Fibroblast of mammary gland (primary cell): Measurements from ENCODE around the gene LYZ.

Experiments used
- DNase-seq: peaks from one replicate; pipeline ENCODE4 v3.0.0-alpha.2; 2010; ENCODE audit warnings: low read depth
- H3K4me3 ChIP-seq: 2 replicates; pipeline ENCODE4 v1.5.1; 2011; ENCODE audit warnings: low read depth, mild to moderate bottlenecking, low read length, moderate library complexity; ENCODE audit not compliant: control insufficient read depth
- TF ChIP-seq, protein P1 (sequence below): conservative IDR thresholded peaks from 2 replicates; pipeline ENCODE4 v1.5.1; 2011; ENCODE audit warnings: low read depth, low read length, inconsistent platforms; ENCODE audit not compliant: control insufficient read depth, insufficient read depth

Gene LYZ

GRCh38 chr12:69339999-69340398 lies 8.2 kb upstream of the LYZ start:
- no peak overlapping the region for H3K4me3 ChIP-seq
- TF ChIP-seq, protein P1, sequence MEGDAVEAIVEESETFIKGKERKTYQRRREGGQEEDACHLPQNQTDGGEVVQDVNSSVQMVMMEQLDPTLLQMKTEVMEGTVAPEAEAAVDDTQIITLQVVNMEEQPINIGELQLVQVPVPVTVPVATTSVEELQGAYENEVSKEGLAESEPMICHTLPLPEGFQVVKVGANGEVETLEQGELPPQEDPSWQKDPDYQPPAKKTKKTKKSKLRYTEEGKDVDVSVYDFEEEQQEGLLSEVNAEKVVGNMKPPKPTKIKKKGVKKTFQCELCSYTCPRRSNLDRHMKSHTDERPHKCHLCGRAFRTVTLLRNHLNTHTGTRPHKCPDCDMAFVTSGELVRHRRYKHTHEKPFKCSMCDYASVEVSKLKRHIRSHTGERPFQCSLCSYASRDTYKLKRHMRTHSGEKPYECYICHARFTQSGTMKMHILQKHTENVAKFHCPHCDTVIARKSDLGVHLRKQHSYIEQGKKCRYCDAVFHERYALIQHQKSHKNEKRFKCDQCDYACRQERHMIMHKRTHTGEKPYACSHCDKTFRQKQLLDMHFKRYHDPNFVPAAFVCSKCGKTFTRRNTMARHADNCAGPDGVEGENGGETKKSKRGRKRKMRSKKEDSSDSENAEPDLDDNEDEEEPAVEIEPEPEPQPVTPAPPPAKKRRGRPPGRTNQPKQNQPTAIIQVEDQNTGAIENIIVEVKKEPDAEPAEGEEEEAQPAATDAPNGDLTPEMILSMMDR, result no peak
- no peak for DNase-seq

DNA sequence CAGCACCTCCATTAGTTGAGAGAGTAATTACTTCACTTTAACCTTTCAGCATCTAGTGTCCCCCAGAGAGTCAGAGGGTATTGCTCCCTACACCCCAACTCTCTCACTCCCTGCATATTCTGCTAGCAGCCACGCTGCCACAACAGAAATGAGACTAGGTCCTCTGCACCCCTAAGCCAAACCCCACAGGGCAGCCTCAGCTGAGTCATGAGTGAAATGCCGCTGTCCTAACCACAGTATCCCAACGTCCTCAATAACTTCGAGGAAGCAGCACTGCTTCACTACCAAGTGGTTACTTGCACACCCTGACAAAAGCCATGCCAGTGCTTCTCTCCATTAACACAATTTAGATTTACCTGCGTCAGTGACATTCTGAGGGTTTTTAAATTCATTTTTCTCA lies 6.9 kb upstream of the LYZ start:
- no peak for DNase-seq
- TF ChIP-seq, protein P1, result no peak
- no peak overlapping the region for H3K4me3 ChIP-seq

DNA sequence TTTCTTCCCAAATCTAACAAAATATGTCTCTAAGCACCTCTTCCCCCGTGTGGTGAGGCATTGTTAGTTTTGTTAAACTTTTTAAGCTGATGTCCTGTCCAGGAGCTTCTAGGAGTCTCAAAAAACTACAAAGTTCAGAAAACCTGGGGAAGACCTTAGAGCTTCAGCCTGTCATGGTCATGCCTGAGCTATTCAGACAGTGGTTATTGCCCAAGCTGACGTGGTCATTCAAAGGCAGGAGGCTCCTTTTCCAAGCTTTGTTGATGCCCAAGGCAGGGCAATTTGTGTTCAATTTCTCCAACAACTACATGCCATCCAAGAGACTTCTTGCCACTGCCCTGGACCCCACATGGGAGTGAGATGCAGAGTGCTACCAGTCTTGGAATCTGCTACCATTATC lies 5.8 kb upstream of the LYZ start:
- no peak overlapping the region for H3K4me3 ChIP-seq
- TF ChIP-seq, protein P1, result no peak
- no peak for DNase-seq

DNA sequence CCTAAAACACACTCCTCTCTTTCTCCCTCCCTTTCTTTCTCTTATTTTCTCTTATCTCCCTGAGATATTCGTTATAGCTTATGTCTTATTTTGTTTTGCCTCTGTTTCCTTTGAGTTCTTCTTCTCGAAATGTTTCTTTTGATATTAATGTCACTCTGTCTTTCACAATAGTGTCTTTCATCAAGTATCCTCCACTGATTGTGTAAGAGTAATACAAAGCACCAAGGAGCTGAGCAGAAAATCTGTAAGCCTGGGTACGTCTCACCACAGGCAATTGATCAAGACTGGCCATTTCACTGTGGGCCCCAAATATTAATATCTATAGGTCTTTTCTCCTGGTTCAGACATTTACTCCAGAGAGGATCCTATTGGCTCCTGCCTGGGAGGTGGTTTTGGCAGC lies 4.8 kb upstream of the LYZ start:
- no peak for DNase-seq
- TF ChIP-seq, protein P1, result no peak
- H3K4me3 ChIP-seq, result no peak overlapping the region

DNA sequence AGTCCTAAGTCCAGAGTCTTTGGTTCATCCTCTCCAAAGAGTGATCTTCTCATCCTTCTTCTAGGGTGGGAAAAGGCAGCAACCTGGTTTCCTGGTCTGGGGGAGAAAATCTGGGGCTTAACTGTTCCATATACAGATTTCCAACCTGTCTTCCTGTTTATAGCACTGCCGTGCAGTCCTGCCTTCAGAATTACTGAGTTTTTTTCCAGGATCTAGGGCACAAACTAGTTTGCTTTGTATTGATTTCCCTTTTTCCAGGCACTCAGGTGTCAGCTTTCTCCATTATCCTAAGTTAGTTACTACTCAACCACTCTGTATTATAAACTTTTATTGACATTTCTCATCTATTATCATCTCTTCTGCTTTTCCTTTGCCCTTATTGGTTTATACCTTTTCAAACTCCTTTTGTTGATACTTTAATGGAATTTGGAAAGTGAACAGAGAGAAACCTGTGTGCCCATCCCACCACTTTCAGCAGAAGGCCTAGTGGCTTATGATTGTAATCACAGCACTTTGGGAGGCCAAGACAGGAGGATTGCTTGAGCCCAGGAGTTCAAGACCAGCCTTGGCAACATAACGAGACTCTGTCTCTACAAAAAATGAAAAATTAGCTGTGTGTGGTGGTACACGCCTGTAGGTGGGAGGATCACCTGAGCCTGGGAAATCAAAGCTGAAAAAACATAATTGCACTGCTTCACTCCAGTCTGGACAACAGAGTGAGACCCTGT lies 4.1 kb upstream of the LYZ start:
- H3K4me3 ChIP-seq, result no peak overlapping the region
- TF ChIP-seq, protein P1, result no peak
- no peak for DNase-seq

DNA sequence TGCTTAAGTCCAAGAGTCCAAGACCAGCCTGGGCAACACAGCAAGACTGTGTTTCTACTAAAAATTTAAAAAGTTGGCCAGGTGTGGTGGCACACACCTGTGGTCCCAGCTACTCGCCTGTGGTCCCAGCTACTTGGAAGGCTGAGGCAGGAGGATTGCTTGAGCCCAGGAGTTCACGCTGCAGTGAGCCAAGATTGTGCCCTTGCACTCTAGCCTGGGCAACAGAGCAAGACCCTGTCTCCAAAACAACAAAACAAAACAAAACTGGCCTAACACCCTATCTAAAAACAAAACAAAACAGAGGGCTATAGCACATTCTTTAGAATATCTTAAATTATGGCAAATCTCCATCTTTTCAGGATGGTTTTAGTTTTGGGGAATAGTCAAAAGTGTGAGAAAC lies 3.1 kb upstream of the LYZ start:
- no peak overlapping the region for H3K4me3 ChIP-seq
- DNase-seq, result no peak
- TF ChIP-seq, protein P1, result no peak

DNA sequence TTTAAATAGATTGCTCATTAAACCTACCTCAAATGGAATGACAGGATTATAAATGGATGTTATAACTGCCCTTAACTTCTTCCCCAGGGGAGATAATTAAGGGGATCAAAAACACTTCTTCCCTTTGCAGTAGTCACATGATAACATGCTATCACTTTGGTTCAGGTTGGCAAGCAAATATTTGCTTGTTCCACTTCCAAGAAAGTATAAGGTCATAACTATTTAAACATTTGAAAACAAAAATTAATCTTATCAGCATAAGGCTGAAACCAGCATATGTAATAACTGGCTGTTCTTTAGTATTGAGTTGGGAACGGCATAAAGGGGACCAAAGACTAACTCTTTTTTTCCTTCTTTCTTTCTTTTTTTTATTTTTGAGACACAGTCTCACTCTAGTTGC lies 2.4 kb upstream of the LYZ start:
- TF ChIP-seq, protein P1, result no peak
- DNase-seq, result no peak
- no peak overlapping the region for H3K4me3 ChIP-seq
